ENCODE data around the gene PELI2.

Gene PELI2

GRCh38 chr14:56273155-56273554 lies 154.9 kb downstream of the PELI2 start:
- no peak for ATAC-seq
- TF ChIP-seq ZNF8 (CRISPR knock-in tag; IDR thresholded peaks at IDR 0.05) (no peak), ISL1 (CRISPR knock-in tag; IDR thresholded peaks at IDR 0.05) (no peak), TOX (CRISPR knock-in tag; IDR thresholded peaks at IDR 0.05; ENCODE audit: borderline replicate concordance) (no peak), BACH2 (CRISPR knock-in tag; IDR thresholded peaks at IDR 0.05; ENCODE audit: borderline replicate concordance) (no peak), ESRRG (CRISPR knock-in tag; IDR thresholded peaks at IDR 0.05) (no peak), SNAI2 (CRISPR knock-in tag; IDR thresholded peaks at IDR 0.05) (no peak), ZC3H10 (CRISPR knock-in tag; IDR thresholded peaks at IDR 0.05) (no peak), ZNF565 (CRISPR knock-in tag; conservative IDR thresholded peaks at IDR 0.05; ENCODE audit: low read depth) (no peak), ZFP30 (CRISPR knock-in tag; IDR thresholded peaks at IDR 0.05) (no peak), GLIS3 (CRISPR knock-in tag; IDR thresholded peaks at IDR 0.05) (no peak), CREB5 (CRISPR knock-in tag; IDR thresholded peaks at IDR 0.05; ENCODE audit: low read depth) (no peak), PATZ1 (CRISPR knock-in tag; IDR thresholded peaks at IDR 0.05; ENCODE audit: borderline replicate concordance) (no peak), OSR1 (CRISPR knock-in tag; IDR thresholded peaks at IDR 0.05) (no peak), CSDC2 (CRISPR knock-in tag; IDR thresholded peaks at IDR 0.05) (no peak), TCF4 (CRISPR knock-in tag; IDR thresholded peaks at IDR 0.05; ENCODE audit: borderline replicate concordance) (no peak)
- TF ChIP-seq, protein P1, sequence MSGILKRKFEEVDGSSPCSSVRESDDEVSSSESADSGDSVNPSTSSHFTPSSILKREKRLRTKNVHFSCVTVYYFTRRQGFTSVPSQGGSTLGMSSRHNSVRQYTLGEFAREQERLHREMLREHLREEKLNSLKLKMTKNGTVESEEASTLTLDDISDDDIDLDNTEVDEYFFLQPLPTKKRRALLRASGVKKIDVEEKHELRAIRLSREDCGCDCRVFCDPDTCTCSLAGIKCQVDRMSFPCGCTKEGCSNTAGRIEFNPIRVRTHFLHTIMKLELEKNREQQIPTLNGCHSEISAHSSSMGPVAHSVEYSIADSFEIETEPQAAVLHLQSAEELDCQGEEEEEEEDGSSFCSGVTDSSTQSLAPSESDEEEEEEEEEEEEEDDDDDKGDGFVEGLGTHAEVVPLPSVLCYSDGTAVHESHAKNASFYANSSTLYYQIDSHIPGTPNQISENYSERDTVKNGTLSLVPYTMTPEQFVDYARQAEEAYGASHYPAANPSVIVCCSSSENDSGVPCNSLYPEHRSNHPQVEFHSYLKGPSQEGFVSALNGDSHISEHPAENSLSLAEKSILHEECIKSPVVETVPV (CRISPR knock-in tag; IDR thresholded peaks at IDR 0.05): no peak

- no peak for TF ChIP-seq ZNF8 (CRISPR knock-in tag; IDR thresholded peaks at IDR 0.05)
- TF ChIP-seq, protein P2, sequence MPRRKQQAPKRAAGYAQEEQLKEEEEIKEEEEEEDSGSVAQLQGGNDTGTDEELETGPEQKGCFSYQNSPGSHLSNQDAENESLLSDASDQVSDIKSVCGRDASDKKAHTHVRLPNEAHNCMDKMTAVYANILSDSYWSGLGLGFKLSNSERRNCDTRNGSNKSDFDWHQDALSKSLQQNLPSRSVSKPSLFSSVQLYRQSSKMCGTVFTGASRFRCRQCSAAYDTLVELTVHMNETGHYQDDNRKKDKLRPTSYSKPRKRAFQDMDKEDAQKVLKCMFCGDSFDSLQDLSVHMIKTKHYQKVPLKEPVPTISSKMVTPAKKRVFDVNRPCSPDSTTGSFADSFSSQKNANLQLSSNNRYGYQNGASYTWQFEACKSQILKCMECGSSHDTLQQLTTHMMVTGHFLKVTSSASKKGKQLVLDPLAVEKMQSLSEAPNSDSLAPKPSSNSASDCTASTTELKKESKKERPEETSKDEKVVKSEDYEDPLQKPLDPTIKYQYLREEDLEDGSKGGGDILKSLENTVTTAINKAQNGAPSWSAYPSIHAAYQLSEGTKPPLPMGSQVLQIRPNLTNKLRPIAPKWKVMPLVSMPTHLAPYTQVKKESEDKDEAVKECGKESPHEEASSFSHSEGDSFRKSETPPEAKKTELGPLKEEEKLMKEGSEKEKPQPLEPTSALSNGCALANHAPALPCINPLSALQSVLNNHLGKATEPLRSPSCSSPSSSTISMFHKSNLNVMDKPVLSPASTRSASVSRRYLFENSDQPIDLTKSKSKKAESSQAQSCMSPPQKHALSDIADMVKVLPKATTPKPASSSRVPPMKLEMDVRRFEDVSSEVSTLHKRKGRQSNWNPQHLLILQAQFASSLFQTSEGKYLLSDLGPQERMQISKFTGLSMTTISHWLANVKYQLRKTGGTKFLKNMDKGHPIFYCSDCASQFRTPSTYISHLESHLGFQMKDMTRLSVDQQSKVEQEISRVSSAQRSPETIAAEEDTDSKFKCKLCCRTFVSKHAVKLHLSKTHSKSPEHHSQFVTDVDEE (CRISPR knock-in tag; IDR thresholded peaks at IDR 0.05): no peak
- no peak for TF ChIP-seq ESRRG (CRISPR knock-in tag; IDR thresholded peaks at IDR 0.05)
- no peak for TF ChIP-seq BACH2 (CRISPR knock-in tag; IDR thresholded peaks at IDR 0.05; ENCODE audit: borderline replicate concordance)
- no peak for TF ChIP-seq ARNTL (CRISPR knock-in tag; IDR thresholded peaks at IDR 0.05; ENCODE audit: borderline replicate concordance, low read depth)
- TF ChIP-seq ZFP30 (CRISPR knock-in tag; IDR thresholded peaks at IDR 0.05): no peak
- no peak for TF ChIP-seq PPARA (CRISPR knock-in tag; IDR thresholded peaks at IDR 0.05; ENCODE audit: borderline replicate concordance)
- TF ChIP-seq RARB (CRISPR knock-in tag; IDR thresholded peaks at IDR 0.05): no peak
- no peak for TF ChIP-seq CSDC2 (CRISPR knock-in tag; IDR thresholded peaks at IDR 0.05)
- no peak for TF ChIP-seq CREB5 (CRISPR knock-in tag; IDR thresholded peaks at IDR 0.05; ENCODE audit: low read depth)
- ATAC-seq: no peak
These were observed 155.7 kb downstream of the PELI2 start for GRCh38 chr14:56273951-56274350.

DNA sequence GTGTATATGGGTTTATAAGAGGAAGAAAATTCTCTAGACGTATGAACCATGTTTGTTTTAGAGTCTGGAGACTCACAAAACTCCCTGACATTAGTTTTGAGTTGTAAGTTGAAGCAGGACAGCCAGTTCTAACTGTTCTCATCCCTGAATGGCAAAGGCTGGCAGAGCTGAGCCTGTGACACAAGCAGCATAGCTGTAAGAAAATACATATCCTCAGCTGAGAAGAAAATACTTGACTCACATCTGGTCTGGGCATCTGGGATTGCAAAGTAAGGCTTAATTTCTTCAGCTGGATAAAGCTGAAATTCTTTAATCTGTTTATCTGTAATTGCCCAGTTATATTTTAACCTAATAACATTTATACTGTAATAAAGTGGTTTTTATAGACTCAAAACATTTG lies 156.3 kb downstream of the PELI2 start:
- TF ChIP-seq GLIS3 (CRISPR knock-in tag; IDR thresholded peaks at IDR 0.05) (no peak), ZNF70 (CRISPR knock-in tag; IDR thresholded peaks at IDR 0.05) (no peak), OSR1 (CRISPR knock-in tag; IDR thresholded peaks at IDR 0.05) (no peak), BACH2 (CRISPR knock-in tag; IDR thresholded peaks at IDR 0.05; ENCODE audit: borderline replicate concordance) (no peak), PPARA (CRISPR knock-in tag; IDR thresholded peaks at IDR 0.05; ENCODE audit: borderline replicate concordance) (no peak), ISL1 (CRISPR knock-in tag; IDR thresholded peaks at IDR 0.05) (no peak), ZNF8 (CRISPR knock-in tag; IDR thresholded peaks at IDR 0.05) (no peak), SNAI2 (CRISPR knock-in tag; IDR thresholded peaks at IDR 0.05) (no peak)
- ATAC-seq: no peak

Data from SK-N-SH treated with all-trans-retinoic acid at 6 μM for 48 hours (cell line).